ENCODE measurements around the gene PROZ. TPM values are rescaled to one million over a fixed set of nuclear protein-coding genes. Genes with fewer than 3 reads are reported as not detected.
A peak's percentile ranks its signal among the peaks of the same experiment; 100 is the strongest.

Gene PROZ
- total and polyA plus RNA-seq, 2 of the 13 experiments (the other 11 are each of a cell fraction or from before 2014, with no cell fraction given), result 5.6 to 22.5 TPM

- TF ChIP-seq ZNF512B (CRISPR knock-in tag; IDR thresholded peaks at IDR 0.05; ENCODE audit: borderline replicate concordance) (peak; percentile 30; the same call in 1 of the 2 replicates), ZNF225 (CRISPR knock-in tag; IDR thresholded peaks at IDR 0.05) (no peak), ZNF773 (CRISPR knock-in tag; IDR thresholded peaks at IDR 0.05; ENCODE audit: borderline replicate concordance) (peak; percentile 25; the same call in 1 of the 2 replicates), ZSCAN12 (CRISPR knock-in tag; IDR thresholded peaks at IDR 0.05) (peak; percentile 47; the same call in 1 of the 2 replicates), ELF3 (CRISPR knock-in tag; IDR thresholded peaks at IDR 0.05) (peak; percentile 55; the same call in 1 of the 2 replicates), CBX2 (IDR thresholded peaks at IDR 0.05; ENCODE audit: low read depth, low read length) (no peak), CBX2 (CRISPR knock-in tag; IDR thresholded peaks at IDR 0.05; ENCODE audit: low read depth) (no peak), NFKBIZ (CRISPR knock-in tag; IDR thresholded peaks at IDR 0.05) (peak; percentile 86), SNRNP70 (IDR thresholded peaks at IDR 0.05; ENCODE audit: low read depth, low read length) (no peak)
Measured at GRCh38 chr13:113208421-113209335, 50.2 kb downstream of the PROZ start, which contains the start of gene PCID2 (continued).

All from HepG2 (cell line).